Fibroblast of pulmonary artery (primary cell): Measurements from ENCODE around the gene MMP28.
"Not testable (repeated sequence)": the region's sequence is repeated elsewhere in the genome, so short reads cannot be mapped to it uniquely, and the experiment has no call there.

Source experiments
- DNase-seq: peaks from one replicate; pipeline ENCODE4 v3.0.0-alpha.2; 2010; ENCODE audit warnings: low read depth
- H3K4me3 ChIP-seq: replicated peaks from 2 replicates; pipeline ENCODE4 v1.5.1; 2011; ENCODE audit warnings: low read depth, mild to moderate bottlenecking, control low read depth, low read length, moderate library complexity
- TF ChIP-seq, protein P1 (sequence below): IDR thresholded peaks from 2 replicates; pipeline ENCODE4 v1.5.1; 2011; ENCODE audit warnings: mild to moderate bottlenecking, control low read depth, low read length, inconsistent platforms; ENCODE audit errors: missing control alignments

Gene MMP28

DNA sequence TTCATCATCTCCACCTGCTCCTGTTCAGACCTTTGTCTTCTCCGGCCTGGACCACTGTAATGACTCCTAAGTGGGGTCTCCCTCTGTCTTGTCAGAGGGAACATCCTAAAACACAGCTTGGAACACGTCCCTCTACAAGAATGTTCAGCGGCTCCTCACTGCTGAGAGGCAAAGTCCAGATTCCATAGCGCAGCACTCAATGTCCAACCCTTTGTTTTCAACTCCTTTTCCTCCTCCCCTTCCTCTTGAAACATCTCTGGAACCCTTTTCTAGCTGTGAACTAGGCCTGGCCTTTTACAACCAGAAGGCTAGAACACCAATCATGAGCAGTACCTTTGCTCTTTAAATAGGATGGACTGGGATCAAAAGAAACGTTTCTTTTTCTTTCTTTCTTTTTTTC lies 33.8 kb downstream of the MMP28 start:
- TF ChIP-seq, protein P1, sequence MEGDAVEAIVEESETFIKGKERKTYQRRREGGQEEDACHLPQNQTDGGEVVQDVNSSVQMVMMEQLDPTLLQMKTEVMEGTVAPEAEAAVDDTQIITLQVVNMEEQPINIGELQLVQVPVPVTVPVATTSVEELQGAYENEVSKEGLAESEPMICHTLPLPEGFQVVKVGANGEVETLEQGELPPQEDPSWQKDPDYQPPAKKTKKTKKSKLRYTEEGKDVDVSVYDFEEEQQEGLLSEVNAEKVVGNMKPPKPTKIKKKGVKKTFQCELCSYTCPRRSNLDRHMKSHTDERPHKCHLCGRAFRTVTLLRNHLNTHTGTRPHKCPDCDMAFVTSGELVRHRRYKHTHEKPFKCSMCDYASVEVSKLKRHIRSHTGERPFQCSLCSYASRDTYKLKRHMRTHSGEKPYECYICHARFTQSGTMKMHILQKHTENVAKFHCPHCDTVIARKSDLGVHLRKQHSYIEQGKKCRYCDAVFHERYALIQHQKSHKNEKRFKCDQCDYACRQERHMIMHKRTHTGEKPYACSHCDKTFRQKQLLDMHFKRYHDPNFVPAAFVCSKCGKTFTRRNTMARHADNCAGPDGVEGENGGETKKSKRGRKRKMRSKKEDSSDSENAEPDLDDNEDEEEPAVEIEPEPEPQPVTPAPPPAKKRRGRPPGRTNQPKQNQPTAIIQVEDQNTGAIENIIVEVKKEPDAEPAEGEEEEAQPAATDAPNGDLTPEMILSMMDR, result no peak
- no peak for DNase-seq
- no peak overlapping the region for H3K4me3 ChIP-seq

DNA sequence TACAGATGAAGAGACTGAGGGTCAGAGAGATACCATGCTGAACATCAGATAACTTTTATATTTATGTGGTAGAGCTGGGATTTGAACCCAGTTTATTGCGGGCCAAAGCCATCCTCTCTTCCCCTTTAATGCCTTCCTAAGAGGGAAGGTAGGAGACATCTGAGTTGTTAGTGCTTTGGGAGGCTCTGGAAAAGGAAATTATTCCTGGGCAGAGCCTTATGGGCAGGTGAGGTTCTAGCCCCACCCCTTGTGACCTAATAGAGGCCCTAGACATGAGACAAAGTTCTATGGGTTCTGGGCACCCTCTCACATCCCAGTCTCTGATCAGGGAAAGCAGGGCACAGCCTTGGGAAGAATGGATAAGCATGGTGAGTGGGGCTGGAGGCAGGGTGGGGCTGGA lies 34.9 kb downstream of the MMP28 start, which contains the start of gene C17orf50:
Gene C17orf50, plus strand, starts transcription at position 301 of the 400 bp plus-strand sequence. Its CDS starts 55 bp downstream, at position 356.
- TF ChIP-seq, protein P1, result no peak
- no peak for DNase-seq
- H3K4me3 ChIP-seq, result no peak within 1 kb of the TSS

DNA sequence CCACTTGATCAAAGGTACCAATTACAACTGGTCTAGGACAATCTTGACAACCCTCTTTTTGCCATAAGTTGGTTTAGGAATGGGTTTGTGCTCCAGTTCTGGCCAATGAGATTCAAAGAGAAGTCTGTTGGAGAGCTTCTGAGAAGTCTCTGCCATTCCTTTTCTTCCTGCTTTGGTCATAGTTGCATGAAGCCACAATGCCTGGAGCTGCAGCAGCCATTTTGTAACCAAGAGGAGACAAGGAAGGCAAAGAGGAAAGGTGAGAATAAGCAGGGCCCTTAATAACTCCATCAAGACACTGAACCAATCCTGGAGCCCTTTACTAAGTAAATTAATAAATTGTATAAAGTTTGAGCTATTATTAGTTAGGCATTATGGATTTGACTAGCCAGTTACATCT lies 38.2 kb downstream of the MMP28 start:
- H3K4me3 ChIP-seq, result no peak overlapping the region
- DNase-seq, result no peak
- TF ChIP-seq, protein P1, result no peak

DNA sequence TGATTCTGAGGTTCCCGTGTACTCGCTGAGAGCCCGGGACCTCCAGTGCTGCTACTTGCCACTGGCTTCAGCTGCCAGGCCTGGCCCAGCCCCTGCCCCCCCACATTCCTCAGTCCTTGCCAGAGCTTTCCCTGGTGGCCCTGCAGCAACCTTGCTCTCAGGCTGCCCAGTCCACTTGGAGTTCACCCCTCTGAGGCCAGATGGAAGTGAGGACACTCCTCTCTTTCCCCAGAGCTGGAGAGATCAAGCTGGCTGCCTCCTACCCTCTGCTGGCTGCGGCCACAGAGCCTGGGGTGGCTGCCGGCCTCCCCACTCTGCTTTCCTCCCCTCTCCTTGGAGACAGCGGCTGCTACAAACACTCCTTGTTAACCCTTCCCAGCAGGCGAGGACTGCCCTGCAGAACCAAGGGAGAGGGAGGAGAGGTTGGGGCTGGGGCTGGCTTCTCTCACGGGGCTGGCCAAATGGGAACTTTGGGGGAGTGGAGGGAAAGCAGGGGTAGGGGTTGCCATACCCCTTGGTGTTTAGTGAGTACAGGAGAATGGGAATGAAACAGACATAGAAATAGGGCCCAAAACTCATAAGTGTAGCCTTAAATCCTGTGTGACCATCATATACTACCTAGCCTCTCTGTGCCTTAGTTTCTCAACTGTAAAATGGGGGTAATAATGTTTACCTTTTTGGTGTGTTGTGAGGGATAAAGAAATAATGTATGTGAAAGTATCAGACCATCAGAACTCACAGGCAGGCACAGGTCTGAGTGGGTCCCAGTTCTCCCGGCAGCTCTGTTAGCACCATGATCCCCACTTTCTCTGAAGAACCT lies 42.3 kb downstream of the MMP28 start, which contains the start of gene GAS2L2:
Gene GAS2L2, minus strand, starts transcription at position 295 of the 820 bp plus-strand sequence. CDS start 389 bp downstream, outside the sequence.
- H3K4me3 ChIP-seq, result no peak within 1 kb of the TSS
- TF ChIP-seq, protein P1, result no peak
- no peak for DNase-seq

DNA sequence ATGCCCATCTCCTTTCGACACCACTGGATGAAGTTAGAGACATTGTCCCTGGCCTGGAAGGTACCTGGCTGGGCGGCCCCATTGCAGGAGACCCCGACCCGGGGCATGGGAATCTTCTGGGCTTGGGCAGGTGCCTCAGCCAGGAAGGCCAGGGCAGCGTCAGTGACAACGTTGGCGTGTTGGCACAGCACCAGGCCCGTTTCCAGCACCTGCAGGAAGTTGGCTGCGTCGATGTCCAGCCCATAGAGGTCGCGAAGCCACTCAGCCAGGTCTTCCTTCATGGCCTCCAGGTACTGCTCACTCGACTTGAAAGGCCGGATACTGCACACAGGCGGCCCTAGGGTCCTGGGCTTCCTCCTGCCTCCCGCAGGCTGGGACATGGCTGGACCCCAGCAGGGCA lies 43.0 kb downstream of the MMP28 start:
- no peak for DNase-seq
- no peak overlapping the region for H3K4me3 ChIP-seq
- TF ChIP-seq, protein P1, result no peak

DNA sequence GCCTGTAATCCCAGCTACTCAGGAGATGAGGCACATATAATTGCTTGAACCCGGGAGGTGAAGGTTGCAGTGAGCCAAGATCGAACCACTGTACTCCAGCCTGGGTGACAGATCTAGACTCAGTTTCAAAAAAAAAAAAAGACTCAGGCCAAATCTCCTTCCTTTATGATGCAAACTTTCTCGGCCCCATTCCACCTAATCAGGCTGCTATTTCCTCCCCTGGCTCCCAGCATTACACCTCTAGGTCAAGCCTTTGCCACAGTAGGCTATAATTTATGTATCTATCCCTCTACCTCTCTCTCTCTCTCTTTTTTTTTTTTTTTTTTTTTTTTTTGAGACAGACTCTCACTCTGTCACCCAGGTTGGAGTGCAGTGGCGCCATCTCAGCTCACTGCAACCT lies 43.9 kb downstream of the MMP28 start:
- peak; percentile 61 for DNase-seq
- H3K4me3 ChIP-seq, result not testable (repeated sequence)

DNA sequence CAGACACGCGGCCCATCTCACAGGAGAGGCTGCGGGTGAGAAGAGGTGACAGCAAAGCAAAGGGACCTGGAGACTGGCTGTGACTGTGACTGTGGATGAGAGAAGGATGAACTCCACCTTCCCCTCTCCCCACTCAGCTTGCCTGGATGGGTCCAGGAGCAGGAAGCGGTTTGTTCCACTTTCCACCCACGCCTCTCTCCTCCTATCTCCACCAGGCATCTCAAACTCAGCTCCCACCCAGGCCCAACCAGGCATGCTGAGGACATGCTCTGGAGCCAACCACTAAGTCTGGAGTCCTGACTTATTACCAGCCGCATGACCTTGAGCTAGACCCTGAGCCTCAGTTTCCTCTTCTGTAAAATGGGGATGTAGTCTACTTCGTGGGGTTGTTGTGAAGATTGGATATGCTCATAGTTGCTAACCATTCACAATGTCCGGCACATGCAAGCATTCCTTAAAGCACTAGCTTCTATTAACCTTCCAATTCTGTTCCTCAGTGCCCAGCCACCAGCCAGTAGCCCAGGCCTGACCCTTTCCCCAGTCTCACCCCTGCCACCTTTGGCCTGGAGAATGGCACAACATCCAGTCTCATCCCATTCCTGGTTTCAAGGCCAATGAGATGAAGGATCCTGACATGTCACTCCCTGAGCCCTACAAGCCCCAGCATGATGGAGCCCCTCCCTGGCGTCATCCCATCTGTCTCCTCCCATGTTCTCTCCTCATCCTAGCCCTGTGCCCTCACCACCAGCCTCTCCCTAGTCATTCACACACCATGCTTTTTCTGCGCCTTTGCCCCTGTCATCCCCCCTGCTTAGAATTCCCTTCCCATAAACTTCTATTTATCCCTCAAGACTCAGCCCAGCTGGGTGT lies 44.7 kb downstream of the MMP28 start:
- no peak for DNase-seq
- TF ChIP-seq, protein P1, result no peak
- no peak overlapping the region for H3K4me3 ChIP-seq
